Measurements from ENCODE around the gene MADCAM1.

MADCAM1 gene

GRCh38 chr19:488505-489417, 7.5 kb upstream of the MADCAM1 start:
- DNase-seq (ENCODE audit: low spot score), result peak; percentile 94

DNA sequence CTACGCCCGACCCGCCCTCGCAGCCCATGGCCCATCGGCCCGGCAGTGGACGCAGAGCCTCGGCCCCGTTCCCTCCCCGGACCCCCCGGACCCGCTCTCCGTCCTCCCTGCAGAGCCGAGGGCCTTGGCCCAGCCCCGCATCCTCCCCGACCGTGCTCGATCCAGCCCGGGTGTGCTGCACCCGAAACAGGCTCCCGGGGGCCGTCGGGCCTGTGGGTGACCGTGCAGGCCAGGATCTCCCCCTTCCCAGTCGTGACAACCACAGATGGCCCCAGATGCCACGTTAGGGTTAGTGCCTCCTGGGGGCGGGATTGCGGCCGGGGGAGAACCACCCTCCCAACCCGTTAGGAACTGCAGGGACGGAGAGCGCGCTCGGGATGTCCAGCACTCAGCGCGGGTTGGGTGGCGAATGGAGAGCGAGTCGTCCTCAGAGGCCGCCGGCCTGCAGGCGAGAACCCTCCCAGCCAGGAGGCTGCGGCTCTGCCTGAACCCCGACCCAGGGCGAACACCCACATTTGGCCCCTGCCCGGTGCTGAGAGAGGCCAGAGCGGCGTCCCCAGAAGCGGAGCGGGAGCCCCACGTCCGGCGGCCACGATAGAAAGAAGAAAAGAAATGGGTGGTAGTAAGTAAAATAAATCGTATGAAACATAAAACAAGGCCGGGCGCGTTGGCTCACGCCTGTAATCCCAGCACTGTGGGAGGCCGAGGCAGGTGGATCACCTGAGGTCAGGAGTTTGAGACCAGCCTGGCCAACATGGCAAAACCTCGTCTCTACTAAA, 6.7 kb upstream of the MADCAM1 start:
- DNase-seq (ENCODE audit: low spot score), result peak; percentile 51

DNA sequence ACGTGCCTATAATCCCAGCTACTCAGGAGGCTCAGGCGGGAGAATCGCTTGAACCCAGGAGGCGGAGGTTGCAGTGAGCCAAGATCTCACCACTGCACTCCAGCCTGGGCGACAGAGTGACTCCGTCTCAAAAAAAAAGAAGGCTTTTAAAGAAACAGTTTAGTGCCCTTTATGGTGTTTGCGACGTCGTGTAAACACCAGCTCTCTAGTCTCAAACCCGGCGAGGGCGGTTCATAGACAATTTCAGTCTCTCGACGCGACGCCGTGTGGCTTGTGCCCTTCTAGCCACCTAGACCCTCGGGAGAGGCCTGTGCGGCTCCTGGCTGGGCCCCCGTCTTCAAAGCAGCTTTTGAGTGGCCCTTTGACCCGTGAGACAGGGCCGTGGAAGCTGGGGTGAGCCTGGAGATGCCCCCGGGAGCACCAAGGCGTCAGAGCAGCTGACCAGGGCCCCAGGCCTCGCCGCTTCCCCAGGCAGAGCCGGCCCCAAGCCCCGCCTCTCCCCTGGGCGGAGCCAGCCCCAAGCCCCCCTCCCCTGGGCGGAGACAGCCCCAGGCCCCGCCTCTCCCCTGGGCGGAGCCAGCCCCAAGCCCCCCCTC, 5.0 kb upstream of the MADCAM1 start:
- DNase-seq (ENCODE audit: low spot score), result peak; percentile 57

DNA sequence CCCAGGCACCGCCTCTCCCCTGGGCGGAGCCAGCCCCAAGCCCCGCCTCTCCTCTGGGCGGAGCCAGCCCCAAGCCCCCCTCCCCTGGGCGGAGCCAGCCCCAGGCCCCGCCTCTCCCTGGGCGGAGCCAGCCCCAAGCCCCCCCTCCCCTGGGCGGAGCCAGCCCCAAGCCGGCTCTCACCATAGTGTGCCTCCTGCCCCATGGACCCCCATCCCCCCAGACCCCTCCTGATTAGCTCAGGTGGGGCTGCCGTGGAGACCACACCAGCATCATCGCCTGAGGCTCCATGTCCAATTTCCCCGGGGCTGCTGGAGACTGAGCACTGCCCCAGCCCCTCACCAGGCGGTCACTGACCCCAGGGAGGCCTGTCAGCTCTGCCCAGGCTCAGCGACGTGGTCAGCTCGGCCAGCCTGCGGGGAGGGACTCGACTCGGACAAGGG, 4.2 kb upstream of the MADCAM1 start:
- no peak for DNase-seq (ENCODE audit: low spot score)

DNA sequence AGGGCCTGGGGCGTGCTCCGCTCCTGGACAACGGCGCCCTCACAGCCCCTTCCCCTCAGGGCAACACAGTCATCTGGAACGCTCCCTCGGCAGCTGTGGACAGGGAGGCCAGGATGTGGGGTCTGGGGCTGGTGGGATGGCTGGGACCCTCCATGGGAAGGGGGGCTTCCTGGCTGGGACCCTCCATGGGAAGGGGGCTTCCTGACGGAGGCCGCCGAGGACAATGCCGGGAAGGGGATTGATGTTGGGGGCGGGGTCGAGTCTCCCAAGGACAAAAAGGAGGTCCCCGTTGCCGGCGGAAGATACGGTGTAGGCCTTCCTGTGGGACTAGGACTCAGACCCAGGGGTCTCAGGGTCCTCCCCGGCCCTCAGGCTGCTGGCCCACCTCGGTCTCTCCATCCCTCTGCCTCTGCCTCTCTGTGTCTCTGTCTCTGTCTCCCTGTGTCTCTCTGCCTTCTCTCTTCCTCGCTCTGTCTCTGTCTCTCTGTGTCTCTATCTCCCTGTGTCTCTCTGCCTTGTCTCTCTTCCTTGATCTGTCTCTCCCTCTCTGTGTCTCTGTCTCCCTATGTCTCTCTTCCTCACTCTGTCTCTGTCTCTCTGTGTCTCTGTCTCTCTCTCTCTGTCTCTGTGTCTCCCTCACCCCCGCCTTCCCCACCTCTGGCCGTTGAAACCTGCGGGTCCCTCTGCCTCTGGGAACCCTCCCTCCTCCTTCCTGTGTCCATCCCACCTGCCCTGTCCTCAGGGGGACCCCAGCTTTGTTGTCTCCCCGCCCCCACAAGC, 2.7 kb upstream of the MADCAM1 start:
- DNase-seq (ENCODE audit: low spot score), result no peak

DNA sequence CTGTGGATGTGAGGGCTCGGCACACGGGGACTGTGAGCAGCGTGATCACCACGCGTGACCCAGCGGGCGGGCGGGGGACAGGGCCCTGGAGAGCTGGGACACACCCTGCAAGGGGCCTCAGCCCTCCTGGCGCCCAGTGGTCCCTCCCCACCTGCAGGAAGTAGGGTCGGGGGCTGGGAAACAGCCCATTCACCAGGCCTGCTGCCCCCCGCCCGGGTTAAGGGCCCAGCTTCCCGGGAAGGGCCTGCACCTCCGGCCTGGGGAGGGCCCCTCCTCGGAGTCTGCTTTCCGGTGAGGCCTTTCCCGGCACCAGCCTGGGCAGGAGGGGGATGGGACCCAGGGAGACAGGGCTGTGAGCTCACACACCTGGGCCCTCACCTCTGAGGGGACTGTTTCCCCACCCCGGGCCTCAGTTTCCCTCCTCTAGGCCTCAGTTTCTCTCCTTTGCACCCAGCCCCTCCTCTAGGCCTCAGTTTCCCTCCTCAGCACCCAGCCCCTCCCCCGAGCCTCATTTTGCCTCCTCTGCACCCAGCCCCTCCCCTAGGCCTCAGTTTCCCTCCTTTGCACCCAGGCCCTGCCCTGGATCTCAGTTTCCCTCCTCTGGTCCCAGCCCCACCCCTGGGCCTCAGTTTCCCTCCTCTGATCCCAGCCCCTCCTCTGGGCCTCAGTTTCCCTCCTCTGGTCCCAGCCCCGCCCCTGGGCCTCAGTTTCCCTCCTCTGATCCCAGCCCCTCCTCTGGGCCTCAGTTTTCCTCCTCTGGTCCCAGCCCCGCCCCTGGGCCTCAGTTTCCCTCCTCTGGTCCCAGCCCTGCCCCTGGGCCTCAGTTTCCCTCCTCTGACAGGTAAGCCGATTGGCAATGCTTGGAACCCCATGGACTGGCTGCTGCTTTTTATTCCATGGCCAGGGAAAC, 1.9 kb upstream of the MADCAM1 start:
- DNase-seq (ENCODE audit: low spot score), result no peak

DNA sequence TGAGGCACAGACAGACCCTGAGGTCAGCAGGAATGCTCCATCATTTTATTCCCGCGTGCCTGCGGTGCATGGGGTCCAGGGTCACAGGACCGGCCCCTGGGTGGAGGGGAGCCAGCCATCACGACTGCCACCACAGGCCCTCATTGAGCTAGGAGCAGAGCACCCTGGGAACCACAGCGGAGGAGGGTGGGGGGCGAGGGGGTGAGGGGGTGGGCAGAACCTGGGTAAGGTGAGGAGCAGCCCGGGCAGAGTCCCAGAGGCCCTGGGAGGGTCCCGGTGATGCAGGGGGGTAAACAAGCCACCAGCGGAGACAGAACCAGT, 1.2 kb upstream of the MADCAM1 start:
- no peak for DNase-seq (ENCODE audit: low spot score)

DNA sequence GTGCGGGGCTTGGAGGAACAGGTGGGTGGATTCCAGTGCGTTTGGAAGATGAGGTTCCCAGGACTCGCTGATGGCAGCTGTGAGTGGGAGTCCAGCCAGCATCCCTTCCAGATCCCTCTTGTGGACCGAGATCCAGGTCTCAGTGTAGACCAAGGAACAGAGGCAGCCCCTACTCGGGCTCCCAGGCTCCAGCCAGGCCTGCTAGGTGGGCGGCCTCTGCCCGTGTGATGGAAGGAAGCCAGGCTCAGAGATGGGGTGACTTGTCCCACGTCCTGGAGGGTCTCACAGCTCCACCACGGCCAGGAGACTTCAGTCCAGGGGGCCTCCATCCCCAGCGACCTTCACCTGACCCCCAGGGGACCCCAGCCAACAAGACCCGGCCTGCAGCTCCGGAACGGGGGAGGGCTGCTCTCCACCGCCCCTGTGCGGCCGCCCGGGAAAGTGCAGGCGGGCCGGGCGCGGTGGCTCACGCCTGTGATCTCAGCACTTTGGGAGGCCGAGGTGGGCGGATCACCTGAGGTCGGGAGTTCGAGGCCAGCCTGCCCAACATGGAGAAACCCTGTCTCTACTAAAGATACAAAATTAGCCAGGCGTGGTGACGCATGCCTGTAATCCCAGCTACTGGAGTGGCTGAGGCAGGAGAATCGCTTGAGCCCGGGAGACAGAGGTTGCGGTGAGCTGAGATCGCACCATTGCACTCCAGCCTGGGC, 729 bp upstream of the MADCAM1 start:
- peak; percentile 72 for DNase-seq (ENCODE audit: low spot score)

- no peak for DNase-seq (ENCODE audit: low spot score)
Measured at GRCh38 chr19:496986-497385, 700 bp downstream of the MADCAM1 start.

GRCh38 chr19:497491-497868, 1.2 kb downstream of the MADCAM1 start:
- DNase-seq (ENCODE audit: low spot score), result no peak

DNA sequence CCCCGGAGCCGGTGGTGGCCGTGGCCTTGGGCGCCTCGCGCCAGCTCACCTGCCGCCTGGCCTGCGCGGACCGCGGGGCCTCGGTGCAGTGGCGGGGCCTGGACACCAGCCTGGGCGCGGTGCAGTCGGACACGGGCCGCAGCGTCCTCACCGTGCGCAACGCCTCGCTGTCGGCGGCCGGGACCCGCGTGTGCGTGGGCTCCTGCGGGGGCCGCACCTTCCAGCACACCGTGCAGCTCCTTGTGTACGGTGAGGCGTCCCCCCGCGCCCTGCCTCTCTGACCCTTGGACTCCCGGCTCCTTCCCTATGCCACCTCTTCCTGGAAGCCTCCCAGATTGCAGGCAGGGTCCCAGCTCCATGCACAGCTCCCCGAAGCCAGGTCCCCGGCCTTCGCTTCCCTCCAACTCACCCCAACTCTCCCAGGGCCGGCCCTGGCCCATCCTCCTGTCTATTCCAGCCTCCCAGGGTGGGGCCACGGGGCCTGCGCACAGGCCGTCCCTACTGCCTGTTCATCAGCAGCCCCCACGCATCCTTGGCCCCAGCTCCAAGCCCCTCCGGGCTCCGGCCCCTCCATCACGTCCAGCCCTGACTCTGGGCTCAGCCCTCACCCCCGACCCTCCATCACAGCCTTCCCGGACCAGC, 1.7 kb downstream of the MADCAM1 start:
- DNase-seq (ENCODE audit: low spot score), result peak; percentile 27

GRCh38 chr19:498511-498891, 2.2 kb downstream of the MADCAM1 start:
- DNase-seq (ENCODE audit: low spot score), result no peak

GRCh38 chr19:498977-499623, 2.8 kb downstream of the MADCAM1 start:
- no peak for DNase-seq (ENCODE audit: low spot score)

DNA sequence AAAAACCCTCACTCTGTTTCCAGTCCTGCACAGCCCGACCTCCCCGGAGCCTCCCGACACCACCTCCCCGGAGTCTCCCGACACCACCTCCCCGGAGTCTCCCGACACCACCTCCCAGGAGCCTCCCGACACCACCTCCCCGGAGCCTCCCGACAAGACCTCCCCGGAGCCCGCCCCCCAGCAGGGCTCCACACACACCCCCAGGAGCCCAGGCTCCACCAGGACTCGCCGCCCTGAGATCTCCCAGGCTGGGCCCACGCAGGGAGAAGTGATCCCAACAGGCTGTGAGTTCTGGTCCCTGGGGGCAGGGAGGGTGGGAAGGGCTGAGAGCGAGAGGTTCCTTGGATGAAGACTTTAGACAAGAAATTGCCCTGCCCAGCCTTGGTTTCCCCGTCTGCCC, 5.4 kb downstream of the MADCAM1 start:
- DNase-seq (ENCODE audit: low spot score), result no peak

- no peak for DNase-seq (ENCODE audit: low spot score)
Measured at GRCh38 chr19:504616-505015, 8.3 kb downstream of the MADCAM1 start.

DNA sequence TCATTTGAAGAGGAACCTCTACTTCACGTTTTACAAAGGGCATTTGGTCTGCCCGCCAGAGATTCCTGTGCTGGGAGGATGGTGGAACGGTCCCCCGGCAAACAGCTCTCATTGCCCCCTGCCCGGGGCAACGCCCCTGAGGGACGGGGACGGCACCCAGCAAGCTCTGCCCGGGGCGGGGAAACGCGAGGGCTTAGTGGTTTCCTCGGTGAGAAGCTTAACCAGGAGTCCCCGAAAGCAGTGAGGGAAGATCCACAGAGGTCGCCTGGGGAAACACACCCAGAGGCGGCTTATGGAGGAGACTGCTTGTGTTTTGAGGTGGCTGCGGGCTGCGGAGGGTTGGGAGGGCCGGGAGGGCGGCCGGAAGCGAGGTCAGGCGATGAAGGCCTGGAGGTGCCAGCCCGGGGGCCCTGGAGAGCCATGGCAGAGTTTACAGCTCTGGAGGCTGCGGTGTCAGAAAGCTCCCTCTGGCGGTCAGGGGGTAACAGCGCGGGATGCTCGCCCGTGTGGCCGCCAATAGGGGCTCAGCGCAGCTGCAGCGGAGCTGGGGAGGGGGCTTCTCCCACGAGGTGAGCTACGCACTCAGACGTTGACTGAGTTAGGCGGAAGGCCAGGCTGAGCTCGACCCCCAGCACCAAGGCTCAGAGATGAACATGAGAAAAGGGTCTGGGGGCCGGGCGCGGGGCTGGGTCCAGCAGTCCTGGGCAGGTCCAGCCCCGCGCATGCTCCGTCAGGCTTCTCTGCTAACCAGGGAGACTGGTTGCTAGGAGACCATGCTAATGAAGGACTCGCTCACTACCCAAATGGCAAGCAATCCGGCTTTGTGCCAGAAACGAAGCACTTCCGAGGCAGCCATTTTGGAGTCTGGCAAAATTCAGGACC, 10.4 kb downstream of the MADCAM1 start:
- peak; percentile 99 for DNase-seq (ENCODE audit: low spot score)

DNA sequence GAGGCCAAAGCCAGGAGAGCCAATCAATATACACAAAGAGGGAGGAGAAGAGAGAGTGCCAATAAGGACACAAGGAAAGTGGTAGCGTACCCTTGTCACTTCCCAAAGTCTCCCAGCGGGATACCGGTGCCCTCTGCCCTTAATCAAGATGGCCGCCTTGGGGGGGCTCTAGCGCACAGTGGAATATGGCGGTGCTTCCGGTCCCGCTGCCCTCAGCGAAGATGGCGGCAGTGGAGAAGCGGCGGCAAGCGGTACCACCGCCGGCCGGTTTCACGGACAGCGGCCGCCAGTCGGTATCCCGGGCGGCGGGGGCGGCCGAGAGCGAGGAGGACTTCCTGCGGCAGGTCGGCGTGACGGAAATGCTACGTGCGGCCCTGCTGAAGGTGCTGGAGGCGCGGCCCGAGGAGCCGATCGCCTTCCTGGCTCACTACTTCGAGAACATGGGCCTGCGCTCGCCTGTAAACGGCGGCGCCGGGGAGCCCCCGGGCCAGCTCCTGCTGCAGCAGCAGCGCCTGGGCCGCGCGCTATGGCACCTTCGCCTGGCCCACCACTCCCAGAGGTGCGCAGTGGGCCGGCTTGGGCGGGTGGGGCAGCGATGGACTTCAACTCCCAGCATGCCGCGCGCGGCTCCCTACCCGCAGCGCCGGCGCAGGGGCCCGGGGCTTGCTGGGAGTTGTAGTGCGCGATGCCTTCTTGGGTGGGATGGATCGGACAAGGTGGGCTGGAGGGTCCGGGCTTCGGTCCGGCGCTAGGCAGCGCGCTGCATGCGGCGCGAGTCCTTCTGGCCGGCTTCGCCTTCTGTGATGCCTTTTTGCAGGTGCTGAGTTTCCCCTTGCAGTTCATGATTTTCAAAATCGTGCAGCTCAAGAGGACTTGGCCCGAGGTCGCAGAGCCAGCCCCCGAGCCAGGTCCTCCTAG, 11.3 kb downstream of the MADCAM1 start, which contains the start of gene TPGS1:
Gene TPGS1, plus strand, starts transcription at position 212 of the 918 bp plus-strand sequence. Its CDS starts 10 bp downstream, at position 222.
- DNase-seq (ENCODE audit: low spot score), result peak; percentile 84
